Cardiac fibroblast (primary cell): ENCODE data around the gene REV3L.

Experiments used
- DNase-seq, 2 donors: peaks; one replicate each; pipeline versions ENCODE4 v3.0.0 to v3.0.0-alpha.2; 2010; ENCODE audit warnings: low read depth in 2 of 2
- H3K4me3 ChIP-seq, 2 donors: replicated peaks in 1 of 2; 1 replicate in 1 of 2; 2 replicates in 1 of 2; pipeline ENCODE4 v1.5.1; 2011; ENCODE audit warnings: low read depth in 2 of 2, low read length in 2 of 2, mild to moderate bottlenecking in 2 of 2, moderate library complexity in 1 of 2
- CTCF ChIP-seq: IDR thresholded peaks from one replicate; pipeline ENCODE4 v1.5.1; 2011; ENCODE audit warnings: low read depth, mild to moderate bottlenecking, low read length, inconsistent platforms

REV3L gene

GRCh38 chr6:111482959-111483735, at the start of gene REV3L:
TSS of gene REV3L (minus strand) at chr6:111483218. CDS start at chr6:111482888, 330 bp downstream.
- no peak for TF ChIP-seq CTCF
- peak; percentile 89 to 90 for DNase-seq
- peak within 1 kb of the TSS; percentile 71 to 78 for H3K4me3 ChIP-seq

GRCh38 chr6:111531185-111531584, 48.2 kb upstream of the REV3L start:
- no peak for TF ChIP-seq CTCF
- no peak for DNase-seq

GRCh38 chr6:111530667-111531066, 47.6 kb upstream of the REV3L start:
- no peak for TF ChIP-seq CTCF
- DNase-seq, result no peak
- H3K4me3 ChIP-seq, result no peak overlapping the region

More at GRCh38 chr6:111531185-111531584, 48.2 kb upstream of the REV3L start:
- no peak overlapping the region for H3K4me3 ChIP-seq

GRCh38 chr6:111530218-111530617, 47.2 kb upstream of the REV3L start:
- DNase-seq, result no peak
- no peak for TF ChIP-seq CTCF
- H3K4me3 ChIP-seq, result no peak overlapping the region

- no peak overlapping the region for H3K4me3 ChIP-seq
- TF ChIP-seq CTCF, result no peak
- DNase-seq, result no peak
These were observed 44.3 kb upstream of the REV3L start for GRCh38 chr6:111527367-111527766.

- no peak overlapping the region for H3K4me3 ChIP-seq
- DNase-seq, result no peak
- no peak for TF ChIP-seq CTCF
These were observed 41.7 kb upstream of the REV3L start for GRCh38 chr6:111524735-111525134.
